Activated CD8-positive, alpha-beta memory T cell treated with anti-CD3 and anti-CD28 coated beads for 36 hours (primary cell): Measurements from ENCODE around the gene ZNF396. TPM values are rescaled to one million over a fixed set of nuclear protein-coding genes. Genes with fewer than 3 reads are reported as not detected.

Experiments
- CTCF ChIA-PET: fragments of 350-600 bp; sonication (Branson Sonifier 250); formaldehyde crosslinking; loops from one replicate; lab custom pipeline; 2021; ENCODE audit warnings: antibody characterized with exemption; lab: Charles Lee
- POLR2A ChIA-PET: fragments of 350-600 bp; sonication (Branson Sonifier 250); formaldehyde crosslinking; loops from one replicate; lab custom pipeline; 2021; ENCODE audit warnings: antibody characterized with exemption; lab: Charles Lee
- total RNA-seq, 2 experiments: library from RNA; stranded (reverse); gene quantifications; one replicate each; pipeline ENCODE4 v1.2.3, GENCODE V29; 2021

The ZNF396 gene
- total RNA-seq, result 1 to 10 TPM in 1 of 2 experiments, under 1 TPM in 1; 0.99 to 1.1 TPM

GRCh38 chr18:35376742-35377695 lies at the start of gene ZNF396:
Gene ZNF396, minus strand, starts transcription at chr18:35377337. Its CDS starts 3,045 bp downstream, at chr18:35374292.
- POLR2A ChIA-PET, result interaction anchor here (0.6 kb wide), 1 partner anchor 496 kb away, joined by 9 read pairs; no protein-coding TSS in a partner anchor
- CTCF ChIA-PET, result no interaction called here

- ChIA-PET CTCF (no interaction called here), POLR2A (no interaction called here)
These were observed 49.6 kb upstream of the ZNF396 start for GRCh38 chr18:35426786-35427185.

GRCh38 chr18:35424356-35424755 lies 47.2 kb upstream of the ZNF396 start:
- POLR2A ChIA-PET, result no interaction called here
- CTCF ChIA-PET, result no interaction called here

DNA sequence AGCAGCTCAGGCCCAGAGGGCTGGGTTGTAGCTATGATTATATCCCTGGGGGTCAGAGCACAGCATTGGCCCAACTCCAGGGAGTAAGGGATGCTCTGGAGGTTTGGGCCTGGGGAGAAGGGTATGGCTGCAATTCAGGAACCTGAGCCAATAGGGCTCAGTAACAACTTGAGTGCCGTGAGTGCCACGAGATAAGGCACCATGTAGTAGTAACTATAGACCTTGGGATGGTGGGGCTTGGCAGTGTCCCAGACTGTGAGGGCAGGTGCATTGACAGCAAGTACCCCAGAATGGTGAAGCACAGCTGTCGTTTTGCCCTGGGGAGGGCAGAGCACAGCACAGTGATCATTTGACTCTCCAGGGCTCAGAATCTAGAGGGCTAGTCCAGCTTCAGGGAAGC lies 45.1 kb upstream of the ZNF396 start:
- ChIA-PET CTCF (interaction anchor here (0.6 kb wide), 1 partner anchor 60 kb away, joined by 3 read pairs; no protein-coding TSS in a partner anchor), POLR2A (no interaction called here)

- ChIA-PET CTCF (no interaction called here), POLR2A (no interaction called here)
These were observed 41.5 kb upstream of the ZNF396 start for GRCh38 chr18:35418610-35419009.

GRCh38 chr18:35417223-35417622 lies 40.1 kb upstream of the ZNF396 start:
- ChIA-PET POLR2A (no interaction called here), CTCF (no interaction called here)

GRCh38 chr18:35415511-35416073 lies 38.5 kb upstream of the ZNF396 start:
- ChIA-PET POLR2A (no interaction called here), CTCF (interaction anchor here (1.0 kb wide), 1 partner anchor 29 kb away, joined by 3 read pairs; no protein-coding TSS in a partner anchor)

DNA sequence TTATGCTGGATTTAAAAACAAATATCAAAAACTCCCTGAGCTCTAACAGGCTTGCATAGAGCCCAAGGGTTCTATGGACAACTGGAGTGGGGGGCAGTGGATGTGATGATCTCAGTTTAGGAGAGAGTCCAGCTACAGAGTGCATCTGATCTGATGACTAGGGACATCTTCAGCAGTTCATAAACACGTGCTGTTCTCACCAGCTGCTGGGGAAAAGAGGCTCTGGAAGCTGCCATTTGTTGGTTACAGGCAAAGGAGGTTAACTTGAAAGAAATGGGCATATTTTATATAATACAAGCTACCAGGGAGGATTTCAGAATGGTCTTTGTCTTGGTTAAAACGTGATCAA lies 36.0 kb upstream of the ZNF396 start:
- ChIA-PET POLR2A (no interaction called here), CTCF (interaction anchor here (1.0 kb wide), 1 partner anchor 27 kb away, joined by 3 read pairs; no protein-coding TSS in a partner anchor)

- ChIA-PET POLR2A (no interaction called here), CTCF (no interaction called here)
These were observed 34.7 kb upstream of the ZNF396 start for GRCh38 chr18:35411625-35412351.

DNA sequence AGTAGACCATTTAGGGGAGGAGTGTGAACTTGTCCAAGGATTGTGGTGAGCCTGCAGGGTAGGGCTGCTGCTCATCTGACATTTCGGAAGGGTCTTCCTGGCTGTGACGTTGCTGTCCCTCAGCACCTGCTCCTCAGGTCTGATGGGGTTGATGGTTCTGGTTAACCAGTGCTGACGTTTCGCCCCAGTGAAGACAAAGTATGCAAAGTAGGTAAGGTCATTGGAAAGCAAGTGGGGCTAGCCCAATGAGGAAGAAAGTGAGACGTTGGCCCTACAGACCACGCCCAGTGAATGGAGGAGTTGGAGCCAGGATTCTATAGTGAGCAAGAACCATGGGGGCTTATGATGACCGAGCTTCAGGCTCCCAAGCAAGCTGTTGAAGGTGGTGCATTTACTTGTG lies 33.4 kb upstream of the ZNF396 start:
- POLR2A ChIA-PET, result no interaction called here
- CTCF ChIA-PET, result no interaction called here

DNA sequence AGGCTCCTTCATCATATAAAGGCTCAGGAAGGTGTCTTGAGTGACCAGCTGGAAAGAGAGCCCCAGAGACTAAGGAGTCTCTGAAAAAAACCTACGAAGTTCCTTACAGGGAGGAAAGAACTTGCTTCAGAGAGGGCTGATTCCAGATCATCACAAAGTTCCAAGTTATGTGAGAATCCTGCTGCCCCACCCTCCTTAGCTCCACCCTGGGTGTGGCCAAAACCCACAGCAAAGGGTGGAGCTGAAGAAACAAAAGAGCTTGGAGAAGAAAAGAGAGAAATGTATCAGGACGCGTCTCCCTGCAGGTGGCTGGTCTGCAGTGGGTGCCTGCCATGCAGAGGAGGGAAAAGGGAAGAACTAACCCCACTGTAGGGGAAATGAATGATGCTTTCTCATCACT lies 32.8 kb upstream of the ZNF396 start:
- ChIA-PET POLR2A (no interaction called here), CTCF (no interaction called here)

DNA sequence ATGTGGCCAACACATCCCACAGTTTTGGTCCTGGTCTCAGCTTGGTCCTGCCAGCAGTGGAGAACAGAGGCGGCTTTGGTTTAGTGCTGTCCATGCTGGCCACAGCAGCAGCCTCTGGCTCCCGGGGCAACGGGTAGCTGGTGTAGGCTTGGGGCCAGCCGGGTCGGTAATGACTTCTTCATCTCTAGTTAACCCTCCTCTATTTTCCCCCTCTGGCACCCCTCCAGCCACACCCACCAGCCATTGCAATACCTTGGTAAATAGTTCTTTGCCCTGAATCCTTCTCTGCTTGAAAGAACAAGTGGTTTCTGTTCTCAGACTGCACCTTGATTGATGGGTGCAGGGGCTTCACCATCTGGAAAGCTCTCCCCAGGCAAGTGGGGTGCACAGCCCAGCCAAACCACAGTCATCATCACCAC lies 31.7 kb upstream of the ZNF396 start:
- CTCF ChIA-PET, result interaction anchor here (1.1 kb wide), 1 partner anchor 177 kb away, joined by 3 read pairs; no protein-coding TSS in a partner anchor
- POLR2A ChIA-PET, result no interaction called here

- ChIA-PET POLR2A (no interaction called here), CTCF (interaction anchor here (1.2 kb wide), 2 partner anchors 71 to 171 kb away, joined by 4 read pairs; no protein-coding TSS in a partner anchor)
These were observed 30.8 kb upstream of the ZNF396 start for GRCh38 chr18:35407871-35408481.

DNA sequence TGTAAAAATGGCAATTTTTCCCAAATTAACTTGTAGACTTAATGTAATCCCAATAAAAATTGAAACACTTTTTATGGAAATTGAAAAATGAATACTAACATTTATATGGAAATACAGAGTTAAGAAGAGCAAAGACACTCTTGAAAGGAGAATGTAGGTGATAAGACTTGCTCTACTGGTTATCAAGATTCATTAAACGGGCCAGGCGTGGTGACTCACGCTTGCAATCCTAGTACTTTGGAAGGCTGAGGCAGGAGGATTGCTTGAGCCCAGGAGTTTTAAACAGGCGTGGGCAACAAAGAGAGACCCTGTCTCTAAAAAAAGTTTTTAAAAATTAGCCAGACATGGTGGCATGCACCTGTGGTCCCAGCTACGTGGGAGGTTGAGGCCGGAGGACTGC lies 29.5 kb upstream of the ZNF396 start:
- CTCF ChIA-PET, result interaction anchor here (0.7 to 1.2 kb wide), 2 partner anchors 172 to 616 kb away, joined by 4 read pairs; no protein-coding TSS in a partner anchor
- POLR2A ChIA-PET, result no interaction called here

DNA sequence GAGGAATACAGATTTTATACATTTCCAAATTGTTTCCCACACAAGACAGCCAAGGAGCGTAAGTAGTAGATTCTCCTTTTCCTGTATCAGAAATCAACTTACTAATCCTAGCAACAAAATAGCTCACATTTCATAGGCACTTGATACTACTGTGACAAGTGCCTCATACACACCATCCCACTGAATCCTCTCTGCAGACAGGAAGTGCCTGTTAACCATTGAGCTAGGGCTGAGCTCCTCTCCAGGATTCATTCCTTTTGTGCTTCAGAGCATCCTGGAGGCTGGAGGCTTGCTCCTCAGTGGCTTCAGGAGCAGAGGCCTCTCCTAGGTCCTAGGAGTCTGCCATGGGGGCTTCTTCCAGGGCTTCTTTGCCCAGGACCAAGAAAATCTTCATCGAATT lies 20.8 kb upstream of the ZNF396 start:
- POLR2A ChIA-PET, result no interaction called here

DNA sequence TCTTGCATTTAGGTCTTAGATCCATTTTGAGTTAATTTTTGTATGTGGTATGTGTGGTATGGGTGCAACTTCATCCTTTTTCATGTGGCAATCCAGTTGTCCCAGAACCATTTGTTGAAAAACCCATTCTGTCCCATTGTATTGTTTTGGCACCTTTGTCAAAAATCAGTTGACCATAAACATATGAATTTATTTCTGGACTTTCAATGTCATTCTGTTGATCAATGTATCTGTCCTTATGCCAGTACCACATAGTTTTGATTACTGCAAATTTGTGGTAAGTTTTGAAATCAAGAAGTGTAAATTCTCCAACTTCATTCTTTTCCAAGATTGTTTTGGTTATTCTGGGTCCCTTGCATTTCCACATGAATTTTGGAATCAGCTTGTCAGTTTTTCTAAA lies 16.6 kb upstream of the ZNF396 start:
- POLR2A ChIA-PET, result no interaction called here
- CTCF ChIA-PET, result no interaction called here

More for the DNA sequence above, 20.8 kb upstream of the ZNF396 start:
- CTCF ChIA-PET, result interaction anchor here (0.7 kb wide), 1 partner anchor 381 kb away, joined by 3 read pairs; no protein-coding TSS in a partner anchor

DNA sequence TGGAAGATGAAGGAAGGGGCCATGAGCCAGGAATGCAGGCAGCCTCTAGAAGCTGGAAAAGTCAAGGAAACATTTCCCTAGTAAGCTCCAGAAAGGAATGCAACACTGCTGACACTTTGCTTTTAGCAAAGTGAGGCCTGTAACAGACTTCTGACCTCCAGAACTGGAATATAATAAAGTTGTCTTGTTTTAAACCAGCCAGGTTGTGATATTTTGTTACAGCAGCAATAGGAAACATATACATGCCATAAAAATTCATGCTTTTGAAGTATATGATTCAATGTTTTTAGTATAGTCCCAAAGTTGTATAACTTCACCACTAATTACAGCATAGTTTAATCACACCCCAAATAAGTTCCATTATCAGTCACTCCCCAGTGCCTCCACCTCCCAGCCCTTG lies 15.2 kb upstream of the ZNF396 start:
- ChIA-PET POLR2A (no interaction called here), CTCF (interaction anchor here (1.0 kb wide), 1 partner anchor 10 kb away, joined by 3 read pairs; no protein-coding TSS in a partner anchor)

GRCh38 chr18:35390951-35391700 lies 14.0 kb upstream of the ZNF396 start:
- CTCF ChIA-PET, result no interaction called here
- POLR2A ChIA-PET, result no interaction called here
